ENCODE data around the gene ABCC2.
"Not testable (repeated sequence)": the region's sequence is repeated elsewhere in the genome, so short reads cannot be mapped to it uniquely, and the experiment has no call there.

ABCC2 gene

GRCh38 chr10:99782447-99783286, at the start of gene ABCC2:
Gene ABCC2 (plus strand): TSS chr10:99782640. CDS start chr10:99782845, 205 bp downstream.
- FAIRE-seq: peak; percentile 94

DNA sequence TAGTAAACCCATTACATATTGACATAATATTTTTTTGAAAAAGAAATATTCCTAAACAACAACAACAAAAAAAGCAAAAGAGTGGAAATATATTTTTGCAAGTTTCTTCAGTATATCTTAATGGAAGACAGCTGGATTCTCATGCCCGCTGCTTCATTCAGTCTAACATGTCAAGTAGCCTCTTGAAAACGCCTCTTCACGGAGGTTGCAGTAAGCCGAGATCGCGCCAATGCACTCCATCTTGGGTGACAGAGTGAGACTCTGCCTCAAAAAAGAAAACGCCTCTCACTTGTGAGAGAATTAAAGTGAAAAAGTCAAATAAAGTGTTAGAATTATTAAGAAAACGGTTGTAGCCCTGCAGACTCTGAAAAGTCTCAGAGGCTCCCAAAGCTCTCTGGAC, 49.1 kb upstream of the ABCC2 start:
- FAIRE-seq: no peak

DNA sequence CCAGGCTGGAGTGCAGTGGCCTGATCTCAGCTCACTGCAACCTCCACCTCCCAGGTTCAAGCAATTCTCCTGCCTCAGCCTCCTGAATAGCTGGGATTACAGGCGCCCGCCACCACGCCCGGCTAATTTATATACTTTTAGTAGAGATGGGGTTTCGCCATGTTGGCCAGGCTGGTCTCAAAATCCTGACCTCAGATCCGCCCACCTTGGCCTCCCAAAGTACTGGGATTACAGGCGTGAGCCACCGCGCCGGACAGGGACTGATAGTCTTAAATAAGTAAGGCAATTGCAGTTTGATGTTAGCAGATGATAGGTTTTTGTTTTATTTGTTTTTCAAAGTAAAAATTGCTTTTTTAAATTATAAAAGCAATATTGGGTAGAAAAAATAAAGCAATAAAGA, 48.3 kb upstream of the ABCC2 start:
- not testable (repeated sequence) for FAIRE-seq

GRCh38 chr10:99740260-99740659, 42.2 kb upstream of the ABCC2 start:
- FAIRE-seq: peak; percentile 38

DNA sequence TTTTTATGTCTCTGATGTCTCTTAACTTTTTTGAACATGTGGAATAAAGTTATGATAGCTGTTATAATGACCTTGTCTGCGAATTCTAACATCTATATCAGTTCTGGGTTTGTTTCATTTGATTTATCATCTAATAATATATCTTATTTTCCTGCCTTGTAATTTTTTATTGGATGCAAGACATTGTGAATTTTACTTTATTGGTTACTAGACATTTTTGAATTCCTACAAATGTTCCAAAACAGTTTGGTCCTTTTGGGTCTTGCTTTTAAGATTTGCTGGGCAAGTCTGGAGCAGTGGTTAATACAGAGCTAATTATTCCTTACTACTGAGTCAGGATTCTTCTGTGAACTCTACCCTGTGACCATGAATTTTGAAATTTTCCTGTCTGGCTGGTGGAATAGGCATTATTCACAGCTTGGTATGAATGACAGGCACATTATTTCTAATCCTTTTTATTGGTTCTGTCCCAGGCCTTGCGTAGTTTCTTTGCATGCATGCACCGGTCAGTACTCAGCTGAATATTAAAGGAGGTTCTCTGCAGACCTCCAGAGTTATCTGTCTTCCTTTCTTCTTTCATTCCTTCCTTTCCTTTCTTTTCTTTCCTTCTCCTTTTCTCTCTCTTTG, 41.4 kb upstream of the ABCC2 start:
- FAIRE-seq: no peak

DNA sequence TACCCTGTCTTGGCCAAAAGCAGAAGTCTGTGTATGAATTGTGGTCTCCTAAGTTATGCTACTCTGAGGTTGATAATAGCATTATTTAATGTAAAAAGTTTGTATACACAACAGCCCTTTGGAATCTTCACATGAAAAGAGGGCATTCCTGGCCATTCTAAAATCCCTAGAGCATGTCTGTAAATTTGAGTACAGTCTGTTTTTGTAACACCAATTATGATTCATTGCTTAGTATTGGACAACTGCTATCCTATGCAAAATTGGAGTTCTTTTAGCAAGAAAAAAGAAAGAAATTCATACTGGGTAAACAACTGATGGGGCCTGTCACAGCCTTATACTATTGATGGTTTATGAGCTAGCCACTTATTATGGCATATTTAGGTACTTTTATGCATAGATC, 40.2 kb upstream of the ABCC2 start:
- FAIRE-seq: no peak

GRCh38 chr10:99742701-99743100, 39.7 kb upstream of the ABCC2 start:
- no peak for FAIRE-seq

DNA sequence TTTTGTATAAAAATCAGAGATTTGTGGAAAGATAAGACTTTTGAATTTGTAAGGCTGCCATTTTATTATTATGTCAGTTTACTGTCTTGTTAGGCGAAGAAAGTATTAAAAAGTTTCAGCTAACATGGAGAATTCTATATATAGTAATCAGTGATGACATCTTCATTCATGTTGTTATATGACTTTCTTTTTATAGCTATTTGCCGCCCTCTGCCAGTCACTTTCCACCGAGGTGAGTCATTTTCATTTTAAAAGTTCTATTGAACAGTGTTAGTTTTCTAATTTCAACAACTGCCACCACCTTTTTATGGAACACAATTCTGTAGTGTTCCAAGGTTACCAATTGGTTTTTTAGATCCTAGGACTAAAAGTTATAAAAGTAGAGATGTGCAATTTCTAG, 38.6 kb upstream of the ABCC2 start:
- no peak for FAIRE-seq

DNA sequence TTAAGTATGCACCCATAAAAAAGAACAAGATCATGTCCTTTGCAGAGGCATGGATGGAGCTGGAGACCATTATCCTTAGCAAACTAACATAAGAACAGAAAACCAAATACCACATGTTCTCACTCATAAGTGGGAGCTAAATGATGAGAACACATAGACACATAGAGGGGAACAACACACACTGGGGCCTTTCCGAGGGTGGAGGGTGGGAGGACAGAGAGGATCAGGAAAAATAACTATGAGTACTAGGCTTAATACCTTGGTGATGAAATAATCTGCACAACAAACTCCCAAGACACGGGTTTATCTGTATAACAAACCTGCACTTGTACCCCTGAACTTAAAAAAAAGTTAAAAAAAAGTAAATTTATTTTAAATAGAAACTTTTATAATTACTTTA, 36.3 kb upstream of the ABCC2 start:
- not testable (repeated sequence) for FAIRE-seq

- no peak for FAIRE-seq
These were observed 33.5 kb upstream of the ABCC2 start for GRCh38 chr10:99748823-99749451.

GRCh38 chr10:99750641-99751040, 31.8 kb upstream of the ABCC2 start:
- no peak for FAIRE-seq

DNA sequence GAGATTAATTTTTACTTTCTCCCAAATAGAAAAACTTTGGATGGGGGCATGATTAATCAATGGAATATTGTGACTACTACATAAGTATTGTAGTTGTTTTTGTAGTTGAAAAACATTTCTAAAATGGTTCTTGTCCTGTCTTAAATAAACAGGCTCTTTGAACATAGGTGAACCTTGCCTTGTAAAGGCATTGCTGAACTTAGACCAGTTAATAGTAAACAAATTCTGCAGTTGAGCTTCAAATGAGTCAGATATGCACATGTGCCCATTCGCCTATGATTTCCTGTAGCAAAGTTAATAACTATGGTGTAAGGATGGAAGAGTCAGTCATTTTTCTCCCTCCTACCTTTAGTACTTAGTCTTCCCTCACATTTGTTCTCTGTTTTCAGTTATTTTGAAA, 27.8 kb upstream of the ABCC2 start:
- no peak for FAIRE-seq

DNA sequence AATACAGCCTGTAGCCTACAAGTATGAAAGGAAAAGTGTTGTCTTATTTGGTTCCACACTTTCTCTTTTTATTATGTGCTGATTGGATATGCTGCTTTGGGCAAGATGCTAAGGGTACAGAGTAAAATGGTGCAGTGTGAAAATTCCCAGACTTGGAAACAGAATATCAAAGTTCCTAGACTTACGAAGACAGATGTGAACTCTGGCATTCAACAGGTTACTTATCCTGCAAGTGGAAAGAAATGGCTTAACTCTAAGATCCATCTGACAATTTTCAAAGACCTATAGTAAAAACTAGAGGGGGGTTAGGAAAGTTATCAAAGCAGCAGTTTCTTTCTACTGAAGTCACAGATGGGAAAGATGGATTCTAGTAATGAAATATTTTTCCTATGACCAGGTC, 26.3 kb upstream of the ABCC2 start:
- no peak for FAIRE-seq

DNA sequence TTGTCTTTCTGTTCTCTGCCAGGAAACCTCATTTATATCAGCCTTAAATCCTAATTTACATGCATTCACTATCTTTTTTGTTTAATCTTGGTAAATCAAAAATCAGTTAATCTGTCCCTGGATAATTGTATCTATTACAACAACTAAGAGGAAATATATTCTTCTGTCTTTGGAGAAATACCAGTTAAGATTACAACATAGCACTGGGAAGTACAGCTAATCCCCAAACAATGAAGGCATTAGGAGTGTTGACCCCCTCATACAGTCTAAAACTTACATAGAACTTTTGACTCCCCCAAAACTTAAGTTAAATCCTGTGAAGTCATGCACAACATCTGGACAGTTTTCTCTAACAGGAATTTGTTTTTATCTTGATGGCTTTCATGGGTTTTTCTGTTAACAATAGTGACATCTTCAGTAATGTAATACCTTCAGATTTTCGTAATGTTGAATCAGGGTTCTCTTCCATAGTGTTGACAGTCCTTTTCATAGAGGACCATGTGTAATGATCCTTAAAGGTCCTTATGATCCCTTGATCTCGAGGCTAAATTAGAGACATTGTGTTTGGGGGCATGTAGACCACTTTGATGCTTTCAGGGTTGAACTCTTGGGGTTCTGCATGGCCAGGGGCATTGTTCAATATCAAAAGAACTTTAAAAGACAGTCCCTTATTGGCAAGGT, 24.1 kb upstream of the ABCC2 start:
- peak; percentile 60 for FAIRE-seq

DNA sequence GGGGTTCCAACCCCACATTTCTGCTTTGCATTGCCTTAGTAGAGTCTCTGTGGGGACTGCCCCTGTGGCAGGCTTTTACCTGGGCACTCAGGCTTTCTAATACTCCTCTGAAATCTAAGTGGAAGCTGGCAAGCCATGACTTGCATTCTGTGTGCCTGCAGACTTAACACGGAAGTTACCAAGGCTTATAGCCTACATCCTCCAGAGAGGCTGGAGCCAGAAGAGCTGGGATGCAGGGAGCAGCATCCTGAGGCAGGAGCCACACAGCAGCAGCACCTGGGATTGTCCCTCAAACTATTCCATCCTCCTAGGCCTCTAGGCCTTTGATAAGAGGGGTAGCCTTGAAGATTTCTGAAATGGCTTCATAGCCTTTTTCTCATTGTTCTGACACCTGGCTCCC, 22.1 kb upstream of the ABCC2 start:
- no peak for FAIRE-seq

DNA sequence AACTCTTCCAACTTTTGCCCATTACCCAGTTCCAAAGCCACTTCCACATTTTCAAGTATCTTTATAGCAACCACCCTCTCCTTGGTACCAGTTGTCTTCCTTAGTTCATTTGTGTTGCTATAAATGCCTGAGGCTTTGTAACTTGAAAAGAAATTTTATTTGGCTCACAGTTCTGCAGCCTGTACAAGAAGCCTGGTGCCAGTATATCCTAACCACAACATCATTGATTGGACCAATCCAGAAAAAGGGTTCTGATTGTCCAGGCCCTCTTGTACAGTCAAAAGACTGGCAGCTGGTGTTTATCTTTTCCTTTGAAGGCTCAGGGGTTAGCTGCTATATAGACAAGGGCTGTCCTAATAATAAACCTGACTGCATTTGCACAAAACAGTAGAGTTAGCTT, 21.1 kb upstream of the ABCC2 start:
- FAIRE-seq: no peak

GRCh38 chr10:99765672-99766301, 16.7 kb upstream of the ABCC2 start:
- FAIRE-seq: no peak

GRCh38 chr10:99766302-99766681, 16.1 kb upstream of the ABCC2 start:
- no peak for FAIRE-seq

DNA sequence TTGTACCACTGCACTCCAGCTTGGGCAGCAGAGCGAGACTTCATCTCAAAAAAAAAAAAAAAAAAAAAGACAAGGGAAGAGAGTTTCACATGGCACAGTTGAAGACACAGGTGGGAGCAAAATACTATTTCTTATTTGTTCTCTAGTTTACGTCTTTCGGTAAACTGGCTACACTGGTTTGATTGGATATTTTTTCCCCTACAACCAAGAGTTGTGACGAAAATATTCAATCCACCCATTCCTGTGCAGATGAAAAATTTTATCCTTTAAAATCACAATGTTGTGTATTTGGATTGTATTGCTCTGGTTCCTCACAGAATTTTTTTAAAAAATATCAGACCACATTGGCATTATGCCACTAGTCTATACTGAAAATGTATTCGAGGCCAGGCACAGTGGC, 14.5 kb upstream of the ABCC2 start:
- FAIRE-seq: no peak

- no peak for FAIRE-seq
These were observed 13.9 kb upstream of the ABCC2 start for GRCh38 chr10:99768556-99768955.

DNA sequence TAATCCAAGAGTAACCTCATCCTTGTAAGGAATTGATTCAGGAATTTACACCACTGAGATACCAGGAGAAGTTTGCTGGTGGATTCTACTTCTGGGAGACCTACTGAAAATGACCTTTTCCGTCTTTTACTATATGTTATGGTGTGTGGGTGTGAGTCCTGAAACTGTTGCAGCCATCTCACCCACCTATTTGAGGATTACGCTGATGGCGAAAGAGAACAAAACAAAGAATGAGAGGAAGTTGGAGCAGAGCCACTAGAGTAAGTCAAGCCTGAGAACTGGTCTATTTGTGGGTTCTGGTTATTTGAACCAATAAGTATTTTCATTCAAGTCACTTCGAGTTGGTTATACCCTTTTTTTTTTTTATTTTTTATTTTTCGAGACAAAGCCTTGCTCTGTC, 12.7 kb upstream of the ABCC2 start:
- FAIRE-seq: no peak

GRCh38 chr10:99770408-99771045, 11.9 kb upstream of the ABCC2 start:
- FAIRE-seq: no peak

GRCh38 chr10:99775850-99776249, 6.6 kb upstream of the ABCC2 start:
- FAIRE-seq: peak; percentile 81
